Liver (tissue), 9 donors: ENCODE measurements around the gene TUBGCP6. TPM values are rescaled to one million over a fixed set of nuclear protein-coding genes. Genes with fewer than 3 reads are reported as not detected.

Experiments used
- DNase-seq: peaks from one replicate; pipeline ENCODE4 v3.0.0-alpha.2; 2017; ENCODE audit warnings: low spot score
- H3K27ac ChIP-seq, 2 donors: one replicate each; pipeline ENCODE4 v1.7.0; 2013; ENCODE audit warnings: inconsistent platforms in 2 of 2, low read length in 2 of 2, control low read depth in 1 of 2, low read depth in 1 of 2, mild to moderate bottlenecking in 1 of 2
- H3K27me3 ChIP-seq, 4 donors: one replicate each; pipeline versions ENCODE4 v1.6.1 to v1.7.0; 2013; ENCODE audit warnings: low read length in 3 of 4, inconsistent platforms in 1 of 4, mild to moderate bottlenecking in 1 of 4, moderate library complexity in 1 of 4; ENCODE audit not compliant: control insufficient read depth in 4 of 4, insufficient read depth in 4 of 4
- H3K36me3 ChIP-seq, 4 donors: one replicate each; pipeline versions ENCODE4 v1.6.1 to v1.7.0; 2013; ENCODE audit warnings: low read length in 3 of 4, mild to moderate bottlenecking in 3 of 4, low read depth in 1 of 4, moderate library complexity in 1 of 4; ENCODE audit not compliant: control insufficient read depth in 4 of 4, insufficient read depth in 3 of 4
- H3K4me1 ChIP-seq, 4 donors: one replicate each; pipeline versions ENCODE4 v1.6.1 to v1.7.0; 2013; ENCODE audit warnings: low read length in 3 of 4, mild to moderate bottlenecking in 3 of 4, moderate library complexity in 1 of 4; ENCODE audit not compliant: control insufficient read depth in 4 of 4, insufficient read depth in 4 of 4
- H3K4me3 ChIP-seq, 3 donors: one replicate each; pipeline versions ENCODE4 v1.6.1 to v1.7.0; 2013; ENCODE audit warnings: low read length in 3 of 3, control low read depth in 1 of 3, low read depth in 1 of 3, mild to moderate bottlenecking in 1 of 3
- H3K9ac ChIP-seq, 2 donors: one replicate each; pipeline ENCODE4 v1.7.0; 2013; ENCODE audit warnings: low read length in 2 of 2, mild to moderate bottlenecking in 2 of 2, moderate library complexity in 2 of 2, control low read depth in 1 of 2, low read depth in 1 of 2
- H3K9me3 ChIP-seq, 4 donors: one replicate each; pipeline versions ENCODE4 v1.6.1 to v1.7.0; 2013; ENCODE audit warnings: low read length in 3 of 4; ENCODE audit not compliant: control insufficient read depth in 4 of 4
- EGR1 ChIP-seq, 2 donors: IDR thresholded peaks; 2 replicates each; pipeline ENCODE4 v1.6.1; 2016 to 2018; ENCODE audit warnings: antibody characterized with exemption in 2 of 2, low read depth in 2 of 2
- FOXA2 ChIP-seq: IDR thresholded peaks from 2 replicates; pipeline ENCODE4 v1.6.1; 2016; ENCODE audit warnings: antibody characterized with exemption
- GABPA ChIP-seq, 2 donors: IDR thresholded peaks in 1 of 2; conservative IDR thresholded peaks in 1 of 2; 2 replicates each; pipeline ENCODE4 v1.6.1; 2016; ENCODE audit warnings: antibody characterized with exemption in 2 of 2, mild to moderate bottlenecking in 1 of 2, moderate library complexity in 1 of 2
- HNF4A ChIP-seq, 2 donors: conservative IDR thresholded peaks; 2 replicates each; pipeline ENCODE4 v1.6.1; 2016; ENCODE audit warnings: antibody characterized with exemption in 2 of 2, mild to moderate bottlenecking in 2 of 2
- HNF4G ChIP-seq: IDR thresholded peaks from 2 replicates; pipeline ENCODE4 v1.6.1; 2016; ENCODE audit warnings: antibody characterized with exemption
- JUND ChIP-seq, 2 donors: IDR thresholded peaks; 2 replicates each; pipeline ENCODE4 v1.6.1; 2016; ENCODE audit warnings: antibody characterized with exemption in 2 of 2
- NR2F2 ChIP-seq: IDR thresholded peaks from 2 replicates; pipeline ENCODE4 v1.6.1; 2016; ENCODE audit warnings: antibody characterized with exemption
- RAD21 ChIP-seq, 2 donors: IDR thresholded peaks; 2 replicates each; pipeline ENCODE4 v1.6.1; 2016; ENCODE audit warnings: antibody characterized with exemption in 2 of 2, mild to moderate bottlenecking in 2 of 2
- RXRA ChIP-seq, 2 donors: IDR thresholded peaks; 2 replicates each; pipeline ENCODE4 v1.6.1; 2017 to 2018; ENCODE audit warnings: antibody characterized with exemption in 2 of 2, mild to moderate bottlenecking in 1 of 2
- SP1 ChIP-seq: IDR thresholded peaks from 2 replicates; pipeline ENCODE4 v1.6.1; 2018; ENCODE audit warnings: antibody characterized with exemption, mild to moderate bottlenecking
- TAF1 ChIP-seq: conservative IDR thresholded peaks from 2 replicates; pipeline ENCODE4 v1.6.1; 2016; ENCODE audit warnings: antibody characterized with exemption, mild to moderate bottlenecking
- YY1 ChIP-seq: IDR thresholded peaks from 2 replicates; pipeline ENCODE4 v1.6.1; 2016; ENCODE audit warnings: antibody characterized with exemption, mild to moderate bottlenecking
- WGBS: extraction: QIAGEN DNeasy Blood & Tissue Kit; methylation state at CpG from one replicate; pipeline ENCODE4 v1.1.7; 2013; 5-methylcytosine and 5-hydroxymethylcytosine counted together
- polyA plus RNA-seq, 2 donors: library from polyadenylated mRNA; stranded (reverse) in 1 of 2; unstranded in 1 of 2; fragments of 200-250 nt in 1 of 2; fragments of >200 nt in 1 of 2; fragmentation: Nextera tagmentation in 1 of 2; extraction: Ambion mirVana in 1 of 2; gene quantifications; one replicate each; pipeline versions ENCODE4 v1.2.1 to v1.2.3, GENCODE V29; 2013 to 2015
- total RNA-seq, 2 donors: library from RNA; depleted of rRNA; stranded (reverse); fragments of >200 nt; gene quantifications; one replicate each; pipeline ENCODE4 v1.2.3, GENCODE V29; 2014
- TF ChIP-seq, protein P1 (sequence below): IDR thresholded peaks from 2 replicates; pipeline ENCODE4 v1.6.1; 2016; ENCODE audit warnings: antibody characterized with exemption, mild to moderate bottlenecking
- TF ChIP-seq, protein P2 (sequence below): IDR thresholded peaks from 2 replicates; pipeline ENCODE4 v1.6.1; 2016; ENCODE audit warnings: antibody characterized with exemption
- TF ChIP-seq, protein P3 (sequence below): IDR thresholded peaks from 2 replicates; pipeline ENCODE4 v1.6.1; 2016; ENCODE audit warnings: antibody characterized with exemption
- TF ChIP-seq, protein P4 (sequence below): IDR thresholded peaks from 2 replicates; pipeline ENCODE4 v1.6.1; 2016; ENCODE audit warnings: antibody characterized with exemption
- TF ChIP-seq, protein P5 (sequence below): fragments of 150-350 bp; IDR thresholded peaks from 2 replicates; pipeline ENCODE4 v1.5.1; 2017; ENCODE audit warnings: improper control_type of control experiment, low read depth, low read length; ENCODE audit not compliant: missing input control
- donor health status: healthy.
- donor health status: healthy.
- donor health status: healthy.
- donor health status: healthy.
- donor health status: healthy.

The TUBGCP6 gene
- total and polyA plus RNA-seq, 4 donors: 9.3 to 31.7 (median 16.4) TPM

DNA sequence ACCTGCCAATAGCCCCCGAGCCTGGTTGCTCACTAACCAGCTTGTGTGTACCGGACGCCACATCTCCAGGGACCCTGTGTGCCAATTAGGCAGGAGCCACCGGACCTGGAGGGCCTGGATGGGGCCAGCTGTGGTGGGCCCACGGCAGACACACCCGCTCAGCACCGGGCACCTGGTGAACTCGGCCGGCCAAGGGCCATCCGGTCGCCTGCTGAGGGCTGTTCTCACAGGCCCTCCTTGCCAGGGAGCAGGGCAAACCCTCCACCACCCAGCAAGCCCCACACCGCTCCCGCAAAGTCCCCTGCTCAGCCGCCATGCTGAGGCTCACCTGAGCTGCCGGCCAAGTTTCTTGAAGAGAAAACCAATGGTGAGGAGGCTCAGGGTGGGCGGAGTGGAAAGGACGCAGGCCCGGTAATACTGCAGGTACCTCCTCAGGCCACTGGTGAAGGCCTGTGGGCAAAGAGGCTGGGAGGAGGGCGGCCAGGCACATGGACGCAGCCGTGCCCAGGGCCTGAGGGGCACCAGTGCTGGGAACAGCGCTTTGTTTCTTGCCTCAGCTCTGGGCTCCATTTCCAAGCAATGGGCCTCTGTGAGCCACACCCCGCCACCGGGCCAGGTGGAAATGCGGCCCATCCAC lies 17.1 kb downstream of the TUBGCP6 start:
- Histone ChIP-seq H3K36me3 (peaks cover 8 to 59% (median 24%) of the 10 kb centered on the region in 4 donors), H3K4me1 (no peaks in the 10 kb centered on the region), H3K9ac (no peak overlapping the region)

DNA sequence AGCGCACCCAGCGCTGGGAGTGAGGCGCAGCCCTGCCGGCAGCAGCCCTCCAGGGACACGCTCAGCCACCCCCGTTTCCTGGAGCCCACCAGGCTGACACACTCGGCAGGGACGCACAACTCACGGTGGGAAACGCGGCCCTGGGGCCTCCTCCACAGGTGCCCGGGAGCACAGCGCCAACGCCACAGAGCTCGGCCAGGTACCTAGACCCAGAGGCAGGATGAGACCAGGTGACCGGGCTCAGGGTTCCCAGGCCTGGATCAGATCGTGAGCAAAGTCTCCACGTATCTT lies 18.0 kb downstream of the TUBGCP6 start:
- Histone ChIP-seq H3K27ac (no peak overlapping the region), H3K36me3 (peaks cover 15 to 62% (median 25%) of the 10 kb centered on the region in 4 donors), H3K9ac (no peak overlapping the region), H3K9me3 (no peaks in the 10 kb centered on the region), H3K4me3 (no peak overlapping the region), H3K27me3 (no peaks in the 10 kb centered on the region), H3K4me1 (no peaks in the 10 kb centered on the region)
- 94% methylated on average over 18 of the region's 18 CpGs for WGBS
- no peak for DNase-seq
- TF ChIP-seq FOXA2 (no peak), YY1 (no peak), HNF4G (no peak), GABPA (IDR thresholded peaks at IDR 0.05 in 1 of 2, conservative IDR thresholded peaks at IDR 0.05 in 1 of 2) (no peak), RAD21 (IDR thresholded peaks at IDR 0.05) (no peak)
- TF ChIP-seq, protein P1, sequence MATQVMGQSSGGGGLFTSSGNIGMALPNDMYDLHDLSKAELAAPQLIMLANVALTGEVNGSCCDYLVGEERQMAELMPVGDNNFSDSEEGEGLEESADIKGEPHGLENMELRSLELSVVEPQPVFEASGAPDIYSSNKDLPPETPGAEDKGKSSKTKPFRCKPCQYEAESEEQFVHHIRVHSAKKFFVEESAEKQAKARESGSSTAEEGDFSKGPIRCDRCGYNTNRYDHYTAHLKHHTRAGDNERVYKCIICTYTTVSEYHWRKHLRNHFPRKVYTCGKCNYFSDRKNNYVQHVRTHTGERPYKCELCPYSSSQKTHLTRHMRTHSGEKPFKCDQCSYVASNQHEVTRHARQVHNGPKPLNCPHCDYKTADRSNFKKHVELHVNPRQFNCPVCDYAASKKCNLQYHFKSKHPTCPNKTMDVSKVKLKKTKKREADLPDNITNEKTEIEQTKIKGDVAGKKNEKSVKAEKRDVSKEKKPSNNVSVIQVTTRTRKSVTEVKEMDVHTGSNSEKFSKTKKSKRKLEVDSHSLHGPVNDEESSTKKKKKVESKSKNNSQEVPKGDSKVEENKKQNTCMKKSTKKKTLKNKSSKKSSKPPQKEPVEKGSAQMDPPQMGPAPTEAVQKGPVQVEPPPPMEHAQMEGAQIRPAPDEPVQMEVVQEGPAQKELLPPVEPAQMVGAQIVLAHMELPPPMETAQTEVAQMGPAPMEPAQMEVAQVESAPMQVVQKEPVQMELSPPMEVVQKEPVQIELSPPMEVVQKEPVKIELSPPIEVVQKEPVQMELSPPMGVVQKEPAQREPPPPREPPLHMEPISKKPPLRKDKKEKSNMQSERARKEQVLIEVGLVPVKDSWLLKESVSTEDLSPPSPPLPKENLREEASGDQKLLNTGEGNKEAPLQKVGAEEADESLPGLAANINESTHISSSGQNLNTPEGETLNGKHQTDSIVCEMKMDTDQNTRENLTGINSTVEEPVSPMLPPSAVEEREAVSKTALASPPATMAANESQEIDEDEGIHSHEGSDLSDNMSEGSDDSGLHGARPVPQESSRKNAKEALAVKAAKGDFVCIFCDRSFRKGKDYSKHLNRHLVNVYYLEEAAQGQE: no peak
- TF ChIP-seq, protein P2, sequence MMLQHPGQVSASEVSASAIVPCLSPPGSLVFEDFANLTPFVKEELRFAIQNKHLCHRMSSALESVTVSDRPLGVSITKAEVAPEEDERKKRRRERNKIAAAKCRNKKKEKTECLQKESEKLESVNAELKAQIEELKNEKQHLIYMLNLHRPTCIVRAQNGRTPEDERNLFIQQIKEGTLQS: no peak

More for the DNA sequence above, 17.1 kb downstream of the TUBGCP6 start:
- no peaks in the 10 kb centered on the region for H3K9me3 ChIP-seq
- TF ChIP-seq NR2F2 (no peak), YY1 (no peak), SP1 (no peak), RXRA (IDR thresholded peaks at IDR 0.05) (no peak), FOXA2 (no peak), EGR1 (IDR thresholded peaks at IDR 0.05; ENCODE audit: low read depth in 2 of 2) (no peak), HNF4G (no peak), JUND (IDR thresholded peaks at IDR 0.05) (no peak), TAF1 (no peak), HNF4A (conservative IDR thresholded peaks at IDR 0.05) (no peak)
- TF ChIP-seq, protein P1: no peak
- TF ChIP-seq, protein P3, sequence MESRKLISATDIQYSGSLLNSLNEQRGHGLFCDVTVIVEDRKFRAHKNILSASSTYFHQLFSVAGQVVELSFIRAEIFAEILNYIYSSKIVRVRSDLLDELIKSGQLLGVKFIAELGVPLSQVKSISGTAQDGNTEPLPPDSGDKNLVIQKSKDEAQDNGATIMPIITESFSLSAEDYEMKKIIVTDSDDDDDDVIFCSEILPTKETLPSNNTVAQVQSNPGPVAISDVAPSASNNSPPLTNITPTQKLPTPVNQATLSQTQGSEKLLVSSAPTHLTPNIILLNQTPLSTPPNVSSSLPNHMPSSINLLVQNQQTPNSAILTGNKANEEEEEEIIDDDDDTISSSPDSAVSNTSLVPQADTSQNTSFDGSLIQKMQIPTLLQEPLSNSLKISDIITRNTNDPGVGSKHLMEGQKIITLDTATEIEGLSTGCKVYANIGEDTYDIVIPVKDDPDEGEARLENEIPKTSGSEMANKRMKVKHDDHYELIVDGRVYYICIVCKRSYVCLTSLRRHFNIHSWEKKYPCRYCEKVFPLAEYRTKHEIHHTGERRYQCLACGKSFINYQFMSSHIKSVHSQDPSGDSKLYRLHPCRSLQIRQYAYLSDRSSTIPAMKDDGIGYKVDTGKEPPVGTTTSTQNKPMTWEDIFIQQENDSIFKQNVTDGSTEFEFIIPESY: no peak
- TF ChIP-seq, protein P4, sequence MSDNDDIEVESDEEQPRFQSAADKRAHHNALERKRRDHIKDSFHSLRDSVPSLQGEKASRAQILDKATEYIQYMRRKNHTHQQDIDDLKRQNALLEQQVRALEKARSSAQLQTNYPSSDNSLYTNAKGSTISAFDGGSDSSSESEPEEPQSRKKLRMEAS: no peak
- TF ChIP-seq, protein P2: no peak
- TF ChIP-seq, protein P5, sequence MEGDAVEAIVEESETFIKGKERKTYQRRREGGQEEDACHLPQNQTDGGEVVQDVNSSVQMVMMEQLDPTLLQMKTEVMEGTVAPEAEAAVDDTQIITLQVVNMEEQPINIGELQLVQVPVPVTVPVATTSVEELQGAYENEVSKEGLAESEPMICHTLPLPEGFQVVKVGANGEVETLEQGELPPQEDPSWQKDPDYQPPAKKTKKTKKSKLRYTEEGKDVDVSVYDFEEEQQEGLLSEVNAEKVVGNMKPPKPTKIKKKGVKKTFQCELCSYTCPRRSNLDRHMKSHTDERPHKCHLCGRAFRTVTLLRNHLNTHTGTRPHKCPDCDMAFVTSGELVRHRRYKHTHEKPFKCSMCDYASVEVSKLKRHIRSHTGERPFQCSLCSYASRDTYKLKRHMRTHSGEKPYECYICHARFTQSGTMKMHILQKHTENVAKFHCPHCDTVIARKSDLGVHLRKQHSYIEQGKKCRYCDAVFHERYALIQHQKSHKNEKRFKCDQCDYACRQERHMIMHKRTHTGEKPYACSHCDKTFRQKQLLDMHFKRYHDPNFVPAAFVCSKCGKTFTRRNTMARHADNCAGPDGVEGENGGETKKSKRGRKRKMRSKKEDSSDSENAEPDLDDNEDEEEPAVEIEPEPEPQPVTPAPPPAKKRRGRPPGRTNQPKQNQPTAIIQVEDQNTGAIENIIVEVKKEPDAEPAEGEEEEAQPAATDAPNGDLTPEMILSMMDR: no peak
- 92% methylated on average over 25 of the region's 25 CpGs for WGBS
- no peak overlapping the region for H3K27ac ChIP-seq
- H3K4me3 ChIP-seq: no peak overlapping the region
- H3K27me3 ChIP-seq: no peaks in the 10 kb centered on the region
- DNase-seq: no peak
